B cell (primary cell): Measurements from ENCODE around the gene LGALS4. TPM values are rescaled to one million over a fixed set of nuclear protein-coding genes. Genes with fewer than 3 reads are reported as not detected.
"Not testable (repeated sequence)": the region's sequence is repeated elsewhere in the genome, so short reads cannot be mapped to it uniquely, and the experiment has no call there.

Experiments used
- ATAC-seq: fragments of 200-7000 bp; cut with Tn5 transposase; one replicate; pipeline ENCODE4 v1.10.0; 2021; ENCODE audit warnings: low read depth, mild to moderate bottlenecking, moderate number of reproducible peaks, moderate library complexity
- CTCF ChIA-PET: fragments of 350-600 bp; sonication (Branson Sonifier 250); formaldehyde crosslinking; loops from one replicate; lab custom pipeline; 2021; ENCODE audit warnings: antibody characterized with exemption, inconsistent platforms; lab: Charles Lee
- POLR2A ChIA-PET: fragments of 350-600 bp; sonication (Branson Sonifier 250); formaldehyde crosslinking; loops from one replicate; lab custom pipeline; 2021; ENCODE audit warnings: antibody characterized with exemption; lab: Charles Lee
- DNase-seq: peaks from one replicate; pipeline ENCODE4 v3.0.0; 2013
- H2AFZ ChIP-seq: 2 replicates; pipeline ENCODE4 v1.6.1; 2012; ENCODE audit warnings: mild to moderate bottlenecking, low read depth, low read length; ENCODE audit not compliant: insufficient read depth, poor library complexity, severe bottlenecking
- H3K27ac ChIP-seq, 2 donors: 1 replicate in 1 of 2; 2 replicates in 1 of 2; pipeline ENCODE4 v1.5.1; 2012 to 2013; ENCODE audit warnings: low read length in 2 of 2, mild to moderate bottlenecking in 2 of 2, moderate library complexity in 1 of 2
- H3K27me3 ChIP-seq, 4 experiments: fragments of 200-600 bp in 1 of 4; sonication (generic) in 1 of 4; replicated peaks in 1 of 4; 1 replicate in 2 of 4; 2 replicates in 2 of 4; pipeline versions ENCODE4 v1.6.1 to v1.7.0; 2013 to 2016; ENCODE audit warnings: low read length in 3 of 4, mild to moderate bottlenecking in 2 of 4, mixed read lengths in 1 of 4, moderate library complexity in 1 of 4; ENCODE audit not compliant: insufficient read depth in 4 of 4, control insufficient read depth in 3 of 4; ENCODE audit errors: control extremely low read depth in 1 of 4
- H3K36me3 ChIP-seq, 2 experiments: replicated peaks in 1 of 2; 1 replicate in 1 of 2; 2 replicates in 1 of 2; pipeline versions ENCODE4 v1.6.1 to v1.7.1; 2013; ENCODE audit warnings: low read length in 1 of 2; ENCODE audit not compliant: insufficient read depth in 2 of 2, control insufficient read depth in 1 of 2; ENCODE audit errors: control extremely low read depth in 1 of 2, extremely low read depth in 1 of 2
- H3K4me1 ChIP-seq, 2 donors: fragments of 200-600 bp in 1 of 2; sonication (generic) in 1 of 2; 1 replicate in 1 of 2; 2 replicates in 1 of 2; pipeline versions ENCODE4 v1.5.1 to v1.6.1; 2013 to 2017; ENCODE audit warnings: low read length in 2 of 2; ENCODE audit not compliant: control insufficient read depth in 2 of 2, insufficient read depth in 2 of 2
- H3K4me2 ChIP-seq: replicated peaks from 2 replicates; pipeline ENCODE3; 2012; ENCODE audit warnings: mild to moderate bottlenecking, low read depth, low read length; ENCODE audit not compliant: poor library complexity, severe bottlenecking
- H3K4me3 ChIP-seq, 5 experiments: fragments of 200-600 bp in 1 of 5; sonication (generic) in 1 of 5; 1 replicate in 3 of 5; 2 replicates in 2 of 5; pipeline versions ENCODE4 v1.5.1 to v1.7.0; 2011 to 2016; ENCODE audit warnings: low read length in 4 of 5, mild to moderate bottlenecking in 4 of 5, low read depth in 2 of 5, control low read depth in 1 of 5, moderate library complexity in 1 of 5; ENCODE audit not compliant: insufficient read depth in 1 of 5; ENCODE audit errors: control extremely low read depth in 1 of 5, extremely low read depth in 1 of 5
- H3K79me2 ChIP-seq: fragments of 200-600 bp; sonication (generic); one replicate; pipeline ENCODE4 v1.6.0; 2016; ENCODE audit warnings: low read length; ENCODE audit not compliant: control insufficient read depth, insufficient read depth
- H3K9ac ChIP-seq: fragments of 200-600 bp; sonication (generic); 2 replicates; pipeline ENCODE4 v1.6.1; 2017; ENCODE audit warnings: mild to moderate bottlenecking, low read length, moderate library complexity
- H3K9me3 ChIP-seq, 3 donors: one replicate each; pipeline versions ENCODE4 v1.6.1 to v1.7.1; 2013; ENCODE audit warnings: low read length in 2 of 3; ENCODE audit not compliant: control insufficient read depth in 2 of 3, insufficient read depth in 1 of 3; ENCODE audit errors: control extremely low read depth in 1 of 3
- H4K20me1 ChIP-seq: 2 replicates; pipeline ENCODE4 v1.6.0; 2012; ENCODE audit warnings: mild to moderate bottlenecking, low read length; ENCODE audit not compliant: insufficient read depth, control insufficient read depth, poor library complexity, severe bottlenecking
- H3K27ac Mint-ChIP-seq: one replicate; pipeline ENCODE4 v1.8.0; 2021; ENCODE audit warnings: mixed read lengths
- H3K27me3 Mint-ChIP-seq: one replicate; pipeline ENCODE4 v1.8.0; 2021; ENCODE audit warnings: mixed read lengths
- H3K4me1 Mint-ChIP-seq: one replicate; pipeline ENCODE4 v1.8.0; 2021; ENCODE audit warnings: mixed read lengths
- H3K4me3 Mint-ChIP-seq: one replicate; pipeline ENCODE4 v1.8.0; 2021; ENCODE audit warnings: mixed read lengths
- H3K9me3 Mint-ChIP-seq: one replicate; pipeline ENCODE4 v1.8.0; 2022; ENCODE audit warnings: mixed read lengths; ENCODE audit not compliant: insufficient read depth
- CTCF ChIP-seq: fragments of 200-600 bp; IDR thresholded peaks from one replicate; pipeline ENCODE4 v1.8.0; 2022; ENCODE audit warnings: antibody characterized with exemption, mild to moderate bottlenecking
- EZH2 ChIP-seq: IDR thresholded peaks from 2 replicates; pipeline ENCODE4 v1.6.1; 2012; ENCODE audit warnings: borderline replicate concordance, low read depth, mild to moderate bottlenecking, moderate library complexity, low read length; ENCODE audit not compliant: insufficient read depth, poor library complexity, severe bottlenecking
- WGBS: methylation state at CpG from one replicate; pipeline ENCODE4 v1.1.5; 2013; ENCODE audit warnings: missing lambda C conversion rate; ENCODE audit not compliant: insufficient coverage; 5-methylcytosine and 5-hydroxymethylcytosine counted together
- intact Hi-C: fragments of 100-400 bp; cut with micrococcal nuclease; formaldehyde crosslinking; loops from one replicate; pipeline ENCODE4 v1.10.0; 2022
- polyA plus RNA-seq: library from polyadenylated mRNA; depleted of rRNA; stranded (reverse); fragments of >200 nt; gene quantifications from 2 replicates; pipeline ENCODE4 v1.2.3, GENCODE V29; 2012
- total RNA-seq, 2 donors: library from RNA; stranded (reverse); fragments of 120-200 nt in 1 of 2; gene quantifications; 1 replicate in 1 of 2; 2 replicates in 1 of 2; pipeline versions ENCODE4 v1.2.3 to v1.2.4, GENCODE V29; 2013 to 2022

LGALS4 gene
- total and polyA plus RNA-seq, 2 donors (not counting 1 experiment from before 2014, with no cell fraction given), result 5.4 to 8.4 TPM

- Histone ChIP-seq H3K79me2 (no peaks in the 10 kb centered on the region), H3K9ac (no peak overlapping the region), H3K27me3 (no peaks in the 10 kb centered on the region), H4K20me1 (peaks cover 19% of the 10 kb centered on the region), H3K4me2 (no peak overlapping the region), H2AFZ (no peak overlapping the region), H3K4me3 (no peak overlapping the region), H3K36me3 (peaks cover 0 to 38% of the 10 kb centered on the region in 2 experiments), H3K27ac (no peak overlapping the region), H3K4me1 (no peaks in the 10 kb centered on the region), H3K9me3 (no peaks in the 10 kb centered on the region)
- intact Hi-C loops, result no loop called here
- Mint-ChIP-seq H3K9me3 (no peaks in the 10 kb centered on the region), H3K4me3 (no peak overlapping the region), H3K27me3 (no peaks in the 10 kb centered on the region), H3K4me1 (peaks cover 2% of the 10 kb centered on the region), H3K27ac (peak overlapping the region; percentile 32)
- ChIA-PET CTCF (interaction anchor here (1.8 kb wide), 1 partner anchor 72 kb away, joined by 5 read pairs; no protein-coding TSS in a partner anchor), POLR2A (no interaction called here)
- no peak for TF ChIP-seq EZH2
- no peak for TF ChIP-seq CTCF
- DNase-seq, result no peak
- WGBS, result 97% methylated on average over 33 of the region's 34 CpGs
- ATAC-seq, result no peak
Measured at GRCh38 chr19:38815059-38816001, 2.6 kb upstream of the LGALS4 start.

GRCh38 chr19:38813932-38814331 lies 1.2 kb upstream of the LGALS4 start:
- H3K4me1 Mint-ChIP-seq, H3K27ac ChIP-seq, H2AFZ ChIP-seq, H3K4me2 ChIP-seq, H3K4me1 ChIP-seq, H3K4me3 Mint-ChIP-seq, H3K9me3 Mint-ChIP-seq, H3K27me3 Mint-ChIP-seq, H3K4me3 ChIP-seq, intact Hi-C loops, H3K79me2 ChIP-seq, ATAC-seq, H3K9ac ChIP-seq, DNase-seq, H3K27me3 ChIP-seq, H3K27ac Mint-ChIP-seq, H3K9me3 ChIP-seq: not testable (repeated sequence)
- Histone ChIP-seq H4K20me1 (peaks cover 10% of the 10 kb centered on the region), H3K36me3 (peaks cover 0 to 35% of the 10 kb centered on the region in 2 experiments)
- no CpG with 5 or more reads among the region's 2 CpGs for WGBS
- POLR2A ChIA-PET, result interaction anchor here (0.6 kb wide), 1 partner anchor 602 kb away, joined by 3 read pairs; no protein-coding TSS in a partner anchor
- CTCF ChIA-PET, result interaction anchor here (0.9 to 1.8 kb wide), 2 partner anchors 12 to 74 kb away, joined by 4 to 5 read pairs; no protein-coding TSS in a partner anchor
